Hepatic stellate cell (primary cell): ENCODE data around the gene NPM1.
"Not testable (repeated sequence)": the region's sequence is repeated elsewhere in the genome, so short reads cannot be mapped to it uniquely, and the experiment has no call there.

ENCODE experiments used
- DNase-seq: peaks from one replicate; pipeline ENCODE4 v3.0.0; 2011; ENCODE audit warnings: low spot score

The NPM1 gene

DNA sequence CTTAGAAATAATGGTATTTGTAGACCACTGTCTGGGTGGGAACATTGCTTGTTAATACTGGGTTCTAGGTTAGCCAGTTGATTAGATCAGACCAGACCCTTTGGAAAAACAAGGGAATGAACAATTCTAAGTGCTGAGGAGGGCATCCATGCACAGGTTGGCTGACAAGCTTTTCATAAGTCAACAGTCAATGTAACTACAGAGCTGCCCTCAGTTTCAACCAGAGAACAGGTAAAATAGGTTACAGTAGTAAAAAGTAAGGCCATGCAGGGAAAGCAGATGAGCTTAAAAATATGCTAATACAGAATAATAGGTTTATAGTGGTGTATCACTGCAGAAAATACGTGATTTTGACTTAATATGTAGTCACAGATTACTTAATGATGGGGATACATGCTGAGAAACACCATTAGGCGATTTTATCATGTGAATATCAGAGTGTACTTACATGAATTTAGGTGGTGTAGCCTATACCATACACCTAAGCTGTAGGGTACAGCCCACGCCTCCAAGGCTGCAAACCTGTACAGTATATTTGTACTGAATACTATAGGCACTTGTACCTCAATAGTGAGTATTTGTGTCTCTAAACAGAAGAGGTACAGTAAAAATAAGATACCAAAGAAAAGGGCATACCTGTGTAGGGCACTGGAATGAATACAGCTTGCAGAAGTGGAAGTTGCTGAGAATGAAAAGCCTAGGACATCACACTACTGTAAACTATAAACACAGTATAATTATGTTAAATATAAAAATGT lies 25.7 kb downstream of the NPM1 start:
- no peak for DNase-seq

- DNase-seq: not testable (repeated sequence)
Measured at GRCh38 chr5:171413993-171414392, 26.3 kb downstream of the NPM1 start.

- no peak for DNase-seq
Measured at GRCh38 chr5:171415115-171415730, 27.6 kb downstream of the NPM1 start.

DNA sequence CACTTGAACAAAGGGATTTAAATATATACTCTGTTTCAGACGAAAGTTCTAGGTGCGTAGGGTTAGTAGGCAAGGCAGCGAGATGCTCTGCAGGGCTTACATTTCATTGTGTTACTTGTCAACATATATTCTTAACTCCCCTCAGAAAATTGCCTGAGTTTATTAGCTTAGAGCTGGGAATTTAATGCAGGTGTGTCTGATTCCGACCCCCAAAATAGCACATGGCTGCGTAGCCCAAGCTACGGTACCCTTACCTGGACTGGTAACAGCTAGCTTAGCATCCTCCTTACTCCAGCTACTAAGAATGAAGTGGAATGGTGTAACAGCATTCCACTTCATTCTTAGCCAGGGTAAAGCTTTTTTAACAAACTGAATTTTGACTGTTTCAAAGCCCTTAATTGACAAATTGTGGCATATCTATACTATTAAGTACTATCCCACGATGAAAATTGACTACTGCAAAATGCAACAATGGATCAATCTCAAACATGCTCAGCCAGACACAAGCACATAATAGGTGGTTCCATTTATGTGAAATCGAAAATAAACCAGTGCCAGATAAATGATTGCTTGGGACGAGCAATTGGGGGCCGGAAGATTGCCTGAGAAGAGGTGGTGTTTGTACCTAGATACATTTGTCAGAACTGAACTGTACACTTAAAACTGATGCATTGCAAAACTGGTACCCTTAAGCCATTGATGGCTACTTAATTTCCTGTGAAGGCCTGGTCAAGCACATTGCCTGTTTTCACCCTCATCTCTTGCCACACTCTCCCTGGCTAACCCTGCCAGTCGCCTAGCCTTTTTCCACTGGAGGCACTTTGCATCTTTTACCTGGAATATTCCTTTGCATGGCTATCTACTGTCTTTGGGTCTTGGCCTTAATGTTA lies 28.8 kb downstream of the NPM1 start:
- no peak for DNase-seq

DNA sequence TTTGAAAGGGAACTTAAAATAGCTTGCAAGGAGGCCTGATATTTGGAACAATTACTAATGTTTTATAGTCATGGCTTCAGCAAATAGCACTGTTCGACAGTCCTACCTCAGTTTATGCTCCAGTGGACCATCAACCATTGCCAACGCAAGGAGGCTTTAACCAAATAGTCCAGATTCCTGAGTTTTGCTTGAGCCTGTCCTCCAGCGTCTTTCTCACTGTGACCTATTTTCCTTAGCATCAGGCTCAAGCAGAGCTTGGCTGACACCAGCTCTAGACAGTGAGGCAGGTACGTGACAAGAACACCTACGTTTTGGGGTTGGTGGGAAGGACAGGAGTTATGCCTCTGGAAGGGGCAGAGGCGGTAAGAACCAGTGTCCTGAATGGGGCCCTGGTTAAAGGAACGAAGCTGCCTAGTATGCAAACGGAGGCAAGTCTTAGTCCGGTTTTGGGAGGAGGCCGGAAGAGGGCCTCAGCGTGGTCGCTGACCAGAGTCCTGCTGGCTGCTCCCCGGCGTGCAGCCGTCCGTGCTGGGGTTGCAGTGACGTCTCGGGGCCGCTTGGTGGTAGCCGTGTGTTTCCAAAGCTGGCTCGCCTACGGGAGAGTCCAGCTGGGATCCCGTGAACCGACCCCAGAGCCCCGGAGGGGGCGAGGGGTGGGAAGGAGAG lies 30.8 kb downstream of the NPM1 start:
- DNase-seq: peak; percentile 95

- DNase-seq: peak; percentile 38
Measured at GRCh38 chr5:171418982-171419687, 31.5 kb downstream of the NPM1 start, which contains the start of gene FGF18. Gene FGF18 (plus strand): TSS chr5:171419647. CDS start chr5:171420200, 553 bp downstream.

GRCh38 chr5:171419688-171420430 lies 32.2 kb downstream of the NPM1 start:
- peak; percentile 37 for DNase-seq

DNA sequence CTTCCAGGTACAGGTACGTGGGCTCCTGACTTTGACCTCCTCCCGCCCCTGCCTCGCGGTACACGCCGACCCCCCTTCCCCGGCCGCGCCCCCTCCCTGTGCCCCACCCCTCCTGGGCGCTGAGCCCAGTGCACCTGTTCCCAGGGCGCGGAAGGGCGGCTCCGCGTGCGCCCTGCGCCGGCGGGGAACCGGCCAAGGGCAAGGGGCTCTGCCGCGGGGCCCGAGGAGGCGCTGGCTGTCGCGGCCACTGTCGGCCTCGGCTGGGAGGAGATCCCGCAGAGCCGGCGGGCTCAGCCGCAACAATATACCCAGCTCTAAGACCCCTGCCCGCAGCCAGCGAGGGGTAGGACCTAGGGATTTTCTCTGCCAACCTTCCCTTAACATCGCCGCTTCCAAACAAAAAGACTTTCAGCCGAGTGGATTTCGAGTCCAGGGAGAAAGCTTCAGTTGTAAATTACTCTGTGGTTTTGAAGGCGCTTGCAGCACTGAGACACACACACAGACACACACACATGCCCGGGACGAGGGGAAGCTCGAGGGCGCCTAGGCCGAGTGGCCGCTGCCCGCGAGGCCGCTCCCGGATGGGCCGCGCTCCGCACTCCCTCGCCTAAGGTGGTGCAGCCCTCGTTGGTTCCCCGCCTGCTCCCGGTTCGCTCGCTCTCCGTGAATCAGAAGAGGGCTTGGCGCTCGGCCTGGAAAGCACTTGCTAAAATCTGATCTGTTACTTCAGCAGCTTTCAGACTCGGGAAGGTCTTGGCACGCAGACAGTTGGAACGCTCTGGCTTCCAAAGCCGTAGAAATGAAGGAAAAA lies 33.0 kb downstream of the NPM1 start:
- peak; percentile 79 for DNase-seq

DNA sequence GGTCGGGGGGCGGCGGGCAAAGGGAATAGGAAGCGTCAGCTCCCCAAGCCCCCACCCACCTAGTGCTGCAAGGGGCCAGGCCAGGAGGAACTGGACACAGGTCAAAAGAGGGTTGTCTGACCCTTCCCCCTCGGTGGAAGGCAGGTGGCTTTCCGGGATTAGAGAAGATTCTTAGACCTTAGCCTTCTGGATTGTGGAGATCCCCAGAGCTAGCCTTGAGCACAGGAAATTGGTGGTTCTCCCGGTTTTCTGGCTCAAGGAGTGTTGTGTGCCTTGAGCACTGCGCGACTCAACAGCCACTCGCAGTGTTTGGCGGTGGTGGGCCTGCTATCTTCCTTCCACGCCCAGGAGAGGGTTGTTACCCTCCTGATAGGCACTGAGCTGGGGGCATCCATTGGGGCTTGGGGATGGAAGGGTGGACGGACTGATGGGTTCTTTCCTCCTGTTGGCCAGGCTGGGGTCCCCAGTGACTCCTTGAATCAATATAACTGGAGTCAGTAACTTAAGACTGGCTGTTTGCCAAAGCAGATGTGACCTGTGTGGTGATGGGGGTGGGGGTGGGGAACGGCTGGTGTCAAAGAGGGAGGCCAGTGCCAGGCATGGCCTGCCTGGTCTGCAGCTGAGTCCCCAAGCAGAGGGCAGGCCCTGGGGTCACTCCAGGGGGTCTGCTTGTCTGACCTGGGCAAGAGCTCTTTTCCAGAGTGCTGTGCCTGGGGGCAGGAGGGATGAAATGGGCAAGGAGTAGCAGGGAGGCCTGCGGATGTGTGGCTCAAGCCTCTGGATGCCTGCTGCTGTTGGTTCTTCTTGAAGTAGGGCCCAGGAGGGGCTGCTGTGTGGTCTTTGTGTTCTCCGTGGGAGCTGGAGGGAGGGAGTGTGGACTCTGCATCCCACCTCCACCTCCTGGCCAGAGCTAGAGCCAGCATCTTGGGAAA lies 33.9 kb downstream of the NPM1 start:
- no peak for DNase-seq

GRCh38 chr5:171422495-171422894 lies 34.8 kb downstream of the NPM1 start:
- no peak for DNase-seq

GRCh38 chr5:171422902-171423663 lies 35.4 kb downstream of the NPM1 start:
- DNase-seq: no peak

GRCh38 chr5:171424726-171425125 lies 37.1 kb downstream of the NPM1 start:
- no peak for DNase-seq

DNA sequence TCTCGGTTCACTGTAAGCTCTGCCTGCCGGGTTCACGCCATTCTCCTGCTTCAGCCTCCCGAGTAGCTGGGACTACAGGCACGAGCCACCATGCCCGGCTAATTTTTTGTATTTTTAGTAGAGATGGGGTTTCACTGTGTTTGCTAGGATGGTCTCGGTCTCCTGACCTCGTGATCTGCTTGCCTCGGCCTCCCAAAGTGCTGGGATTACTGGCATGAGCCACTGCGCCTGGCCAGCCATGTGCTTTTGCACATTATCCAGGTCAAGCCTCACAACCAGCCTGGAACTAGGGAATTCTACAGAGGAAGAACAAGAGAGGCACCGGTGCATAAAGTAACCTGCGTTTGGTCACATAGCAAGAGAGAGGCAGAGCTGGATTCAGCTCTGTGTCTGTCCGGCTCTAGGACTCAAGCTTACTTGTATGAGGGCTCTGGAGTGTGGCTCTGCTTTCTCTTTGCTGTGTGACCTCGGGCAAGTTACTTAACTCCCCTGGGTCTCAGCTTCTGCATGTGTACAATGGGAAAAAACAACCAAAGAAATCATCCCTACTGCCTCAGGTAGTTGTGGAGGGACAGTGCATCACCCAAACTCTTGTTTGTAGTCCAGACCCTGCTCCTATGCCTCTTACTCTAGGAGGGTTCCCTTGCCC lies 38.1 kb downstream of the NPM1 start:
- no peak for DNase-seq

DNA sequence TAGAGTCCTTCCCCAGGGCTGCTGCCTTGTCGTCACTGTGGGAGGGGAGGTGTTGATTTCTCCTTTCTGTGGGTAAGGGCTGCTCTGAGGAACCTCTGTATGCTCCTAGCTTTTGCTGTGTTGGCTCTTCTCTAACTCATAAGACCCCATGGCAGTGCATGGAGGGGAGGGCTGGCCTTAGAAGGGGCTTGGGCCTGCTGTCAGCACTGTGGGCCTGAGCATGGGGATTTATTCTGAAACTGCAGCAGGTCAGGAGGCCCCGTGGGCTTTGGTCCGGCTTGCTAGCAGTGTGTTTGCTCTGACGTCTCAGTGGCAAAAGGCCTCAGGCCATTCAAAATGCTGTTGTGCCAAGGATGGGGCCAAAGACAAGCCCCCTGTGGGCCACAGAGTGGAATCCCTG lies 38.6 kb downstream of the NPM1 start:
- no peak for DNase-seq

DNA sequence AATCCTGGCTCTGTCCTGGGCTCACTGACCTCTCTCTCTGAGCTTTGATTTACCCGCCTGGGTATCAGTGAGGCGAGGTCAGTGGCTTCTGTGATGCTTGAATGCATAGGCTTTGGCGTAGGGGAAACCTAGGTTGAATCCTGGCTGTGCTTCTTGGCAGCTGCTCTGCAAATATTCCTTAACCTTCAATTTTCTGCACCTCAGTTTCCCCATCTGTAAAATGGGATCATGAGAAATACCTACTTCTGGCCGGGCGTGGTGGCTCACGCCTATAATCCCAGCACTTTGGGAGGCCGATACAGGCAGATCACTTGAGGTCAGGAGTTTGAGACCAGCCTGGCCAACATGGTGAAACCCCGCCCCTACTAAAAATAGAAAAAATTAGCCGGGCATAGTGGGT lies 39.0 kb downstream of the NPM1 start:
- DNase-seq: no peak

DNA sequence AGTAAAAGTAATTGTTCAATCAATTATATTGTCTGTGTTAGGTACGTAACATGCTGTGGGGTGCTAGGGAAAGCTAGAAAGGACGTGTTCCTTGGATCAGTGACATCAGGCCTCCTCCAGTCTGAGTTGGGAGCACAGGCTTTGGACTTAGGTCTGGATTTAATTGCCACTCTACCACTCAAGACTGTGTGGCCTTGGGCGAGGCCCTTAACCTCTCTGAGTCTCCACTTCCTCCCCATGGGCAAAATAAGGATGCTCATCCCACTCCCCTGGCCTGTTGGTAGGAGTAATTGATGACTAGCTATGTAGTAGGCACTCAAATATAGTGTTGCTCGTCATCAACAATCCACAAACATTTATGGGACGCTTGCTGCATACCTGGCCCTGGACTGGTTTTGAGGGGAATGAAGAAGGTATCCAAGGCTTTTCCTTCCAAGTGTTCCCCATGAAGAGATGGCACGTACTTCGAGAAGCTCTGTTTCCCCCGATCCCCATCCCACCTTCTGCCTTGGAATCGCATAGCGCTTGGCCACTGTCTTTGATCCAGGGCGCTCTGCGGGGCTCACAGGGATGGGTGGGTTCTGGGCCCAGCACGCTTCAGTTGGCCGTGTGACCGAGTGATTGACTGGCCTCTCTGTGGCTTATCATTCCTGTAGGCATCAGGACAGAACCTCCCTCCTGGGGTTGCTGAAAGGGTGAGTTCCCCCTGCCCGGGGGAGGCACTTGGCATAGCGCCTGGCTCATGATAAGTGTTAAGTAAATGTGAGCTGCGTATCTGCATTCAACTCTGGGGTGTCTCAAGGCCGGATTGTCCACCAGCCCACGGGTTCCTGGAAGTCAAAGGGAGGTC lies 39.9 kb downstream of the NPM1 start:
- no peak for DNase-seq
